Activated CD8-positive, alpha-beta memory T cell treated with anti-CD3 and anti-CD28 coated beads for 36 hours (primary cell): Measurements from ENCODE around the gene HNRNPCL1. TPM values are rescaled to one million over a fixed set of nuclear protein-coding genes. Genes with fewer than 3 reads are reported as not detected.
"Not testable (repeated sequence)": the region's sequence is repeated elsewhere in the genome, so short reads cannot be mapped to it uniquely, and the experiment has no call there.

Experiments
- CTCF ChIA-PET: fragments of 350-600 bp; sonication (Branson Sonifier 250); formaldehyde crosslinking; loops from one replicate; lab custom pipeline; 2021; ENCODE audit warnings: antibody characterized with exemption; lab: Charles Lee
- POLR2A ChIA-PET: fragments of 350-600 bp; sonication (Branson Sonifier 250); formaldehyde crosslinking; loops from one replicate; lab custom pipeline; 2021; ENCODE audit warnings: antibody characterized with exemption; lab: Charles Lee
- total RNA-seq, 2 experiments: library from RNA; stranded (reverse); gene quantifications; one replicate each; pipeline ENCODE4 v1.2.3, GENCODE V29; 2021

The HNRNPCL1 gene
- not detected for total RNA-seq

DNA sequence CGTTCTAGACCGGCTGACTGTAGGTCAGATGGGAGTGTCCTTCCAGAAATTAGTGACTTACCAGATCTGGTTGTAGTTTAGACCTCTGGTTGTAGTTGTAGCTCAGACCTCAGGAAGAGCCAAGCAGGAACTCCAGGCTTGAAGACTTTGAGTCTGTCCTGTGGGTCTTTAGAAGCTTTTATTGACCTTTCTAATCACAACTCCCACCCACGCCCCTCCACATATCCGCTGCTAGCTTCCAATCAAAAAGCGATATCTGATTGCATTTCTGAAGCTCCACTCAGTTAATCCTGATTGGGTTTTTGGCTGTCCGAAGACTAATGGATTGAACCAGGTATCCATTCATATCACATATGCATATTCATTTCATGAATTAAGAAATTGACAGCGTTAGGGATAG lies at the start of gene HNRNPCL1:
Gene HNRNPCL1, minus strand, starts transcription at position 101 of the 400 bp plus-strand sequence. CDS start 431 bp downstream, outside the sequence.
- CTCF ChIA-PET, result not testable (repeated sequence)

DNA sequence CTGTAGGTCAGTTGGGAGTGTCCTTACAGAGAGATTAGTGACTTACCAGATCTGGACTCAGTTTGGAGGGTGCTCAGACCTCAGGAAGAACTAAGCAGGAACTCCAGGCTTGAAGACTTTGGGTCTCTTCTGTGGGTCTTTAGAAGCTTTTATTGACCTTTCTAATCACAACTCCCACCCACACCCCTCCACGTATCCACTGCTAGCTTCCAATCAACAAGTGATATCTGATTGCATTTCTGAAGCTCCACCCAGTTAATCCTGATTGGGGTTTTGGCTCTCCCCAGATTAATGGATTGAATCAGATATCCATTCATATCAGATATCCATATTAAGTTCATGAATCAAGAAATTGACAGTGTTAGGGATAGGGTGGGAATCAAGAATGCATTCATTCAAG lies 49.6 kb upstream of the HNRNPCL1 start, which contains the start of gene PRAMEF10:
Gene PRAMEF10, minus strand, starts transcription at position 101 of the 400 bp plus-strand sequence. CDS start 2,423 bp downstream, outside the sequence.
- CTCF ChIA-PET, POLR2A ChIA-PET: not testable (repeated sequence)

More for the DNA sequence above, at the start of gene HNRNPCL1:
- POLR2A ChIA-PET, result not testable (repeated sequence)

DNA sequence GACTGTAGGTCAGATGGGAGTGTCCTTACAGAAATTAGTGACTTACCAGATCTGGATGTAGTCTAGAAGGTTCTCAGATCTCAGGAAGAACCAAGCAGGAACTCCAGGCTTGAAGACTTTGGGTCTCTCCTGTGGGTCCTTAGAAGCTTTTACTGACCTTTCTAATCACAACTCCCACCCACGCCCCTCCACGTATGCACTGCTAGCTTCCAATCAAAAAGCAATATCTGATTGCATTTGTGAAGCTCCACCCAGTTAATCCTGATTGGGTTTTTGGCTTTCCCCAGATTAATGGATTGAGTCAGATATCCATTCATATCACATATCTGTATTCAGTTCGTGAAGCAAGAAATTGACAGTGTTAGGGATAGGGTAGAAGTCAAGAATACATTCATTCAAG lies 37.6 kb upstream of the HNRNPCL1 start, which contains the start of gene PRAMEF4:
Gene PRAMEF4, minus strand, starts transcription at position 101 of the 400 bp plus-strand sequence. CDS start 2,807 bp downstream, outside the sequence.
- CTCF ChIA-PET, POLR2A ChIA-PET: not testable (repeated sequence)

GRCh38 chr1:12878453-12878852 lies 29.9 kb upstream of the HNRNPCL1 start:
- POLR2A ChIA-PET, CTCF ChIA-PET: not testable (repeated sequence)

DNA sequence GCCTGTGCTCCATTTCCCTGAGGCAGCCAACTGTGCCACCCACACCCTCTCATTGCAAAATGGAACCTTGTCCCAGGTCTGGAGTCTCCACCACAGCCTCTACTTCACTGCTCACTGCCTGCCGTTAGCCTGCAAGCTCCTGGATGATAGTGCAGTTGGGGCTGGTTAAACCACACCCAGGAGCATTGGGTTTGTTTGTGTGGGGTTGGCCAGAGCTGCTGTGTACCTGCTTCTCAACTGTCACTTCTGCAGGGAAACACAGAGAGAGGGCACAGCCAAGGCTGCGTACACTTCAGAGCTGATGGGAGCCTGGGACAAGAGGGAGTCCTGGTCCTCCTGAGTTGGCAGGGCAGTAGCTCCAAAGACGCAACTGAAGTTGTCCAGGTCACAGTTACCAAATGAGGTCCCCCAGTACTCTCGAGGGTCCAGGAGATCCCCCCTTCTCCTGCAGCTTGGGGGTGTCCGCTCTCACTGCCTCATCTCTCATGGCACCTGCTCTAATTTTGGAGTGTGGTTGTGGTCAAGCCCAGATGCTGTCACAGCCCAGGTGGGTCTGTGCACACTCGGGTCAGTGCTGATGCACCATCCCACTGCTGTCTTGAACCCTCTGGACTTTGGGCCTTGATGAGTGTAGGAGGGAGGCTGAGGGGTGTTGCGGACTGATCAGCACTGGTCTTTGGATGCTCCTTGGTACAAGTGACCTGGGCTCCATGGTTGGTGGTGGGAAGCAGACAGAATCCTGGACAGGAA lies 14.8 kb upstream of the HNRNPCL1 start:
- CTCF ChIA-PET, result not testable (repeated sequence)

GRCh38 chr1:12856786-12857185 lies 8.3 kb upstream of the HNRNPCL1 start, which contains the start of gene PRAMEF2:
Gene PRAMEF2, plus strand, starts transcription at chr1:12857086. Its CDS starts 1,924 bp downstream, at chr1:12859010.
- POLR2A ChIA-PET, CTCF ChIA-PET: not testable (repeated sequence)

More for the DNA sequence above, 14.8 kb upstream of the HNRNPCL1 start:
- POLR2A ChIA-PET, result not testable (repeated sequence)

DNA sequence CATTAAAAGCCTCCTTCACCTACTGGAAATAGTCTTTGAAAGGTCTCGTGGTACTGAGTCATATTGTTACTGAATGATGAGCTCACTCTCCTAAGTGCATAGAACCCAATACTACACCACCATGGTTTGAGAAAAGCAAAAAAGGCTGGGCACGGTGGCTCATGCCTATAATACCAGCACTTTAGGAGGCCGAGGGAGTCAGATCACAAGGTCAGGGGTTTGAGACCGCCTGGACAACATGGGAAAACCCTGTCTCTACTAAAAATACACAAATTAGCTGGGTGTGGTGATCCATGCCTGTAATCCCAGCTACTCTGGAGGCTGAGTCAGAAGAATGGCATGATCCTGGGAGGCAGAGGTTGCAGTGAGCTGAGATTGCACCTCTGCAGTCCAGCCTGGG lies 3.3 kb upstream of the HNRNPCL1 start:
- ChIA-PET POLR2A (no interaction called here), CTCF (no interaction called here)

- CTCF ChIA-PET, POLR2A ChIA-PET: not testable (repeated sequence)
Measured at GRCh38 chr1:12833251-12833650, 15.3 kb downstream of the HNRNPCL1 start.

- CTCF ChIA-PET, POLR2A ChIA-PET: not testable (repeated sequence)
Measured at GRCh38 chr1:12831310-12831709, 17.2 kb downstream of the HNRNPCL1 start, which contains the start of gene PRAMEF11. Gene PRAMEF11, minus strand, starts transcription at chr1:12831410. Its CDS starts 2,621 bp downstream, at chr1:12828789.

GRCh38 chr1:12819061-12819460 lies 29.5 kb downstream of the HNRNPCL1 start:
- CTCF ChIA-PET, POLR2A ChIA-PET: not testable (repeated sequence)

GRCh38 chr1:12811409-12811784 lies 37.1 kb downstream of the HNRNPCL1 start:
- CTCF ChIA-PET, result no interaction called here
- POLR2A ChIA-PET, result interaction anchor here (0.6 kb wide), 1 partner anchor 93 kb away, joined by 10 read pairs; no protein-coding TSS in a partner anchor

- POLR2A ChIA-PET, result interaction anchor here (0.6 kb wide), 1 partner anchor 92 kb away, joined by 10 read pairs; no protein-coding TSS in a partner anchor
- CTCF ChIA-PET, result no interaction called here
Measured at GRCh38 chr1:12810691-12811408, 37.7 kb downstream of the HNRNPCL1 start.

DNA sequence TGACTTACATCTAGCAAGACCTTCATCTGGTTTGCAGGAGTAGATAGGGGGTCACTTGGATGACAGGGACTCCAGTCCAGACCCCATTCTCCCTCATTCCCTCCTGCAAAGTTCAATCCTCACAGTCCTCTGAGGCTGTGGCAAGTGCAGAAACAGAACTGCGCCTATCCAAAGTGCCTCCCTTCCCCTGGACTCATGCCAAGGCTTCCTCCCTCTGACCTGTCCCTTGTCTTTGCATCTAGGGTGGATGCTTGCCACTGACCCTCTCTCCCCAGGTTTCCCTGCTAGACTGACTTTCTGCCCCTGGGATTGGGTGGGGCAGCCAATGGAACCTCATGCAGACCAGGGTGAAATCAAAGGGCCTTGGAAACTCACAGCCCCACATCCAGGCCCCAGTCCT lies 38.6 kb downstream of the HNRNPCL1 start:
- POLR2A ChIA-PET, result no interaction called here
- CTCF ChIA-PET, result no interaction called here

- CTCF ChIA-PET, result no interaction called here
- POLR2A ChIA-PET, result no interaction called here
Measured at GRCh38 chr1:12799730-12800129, 48.8 kb downstream of the HNRNPCL1 start.

DNA sequence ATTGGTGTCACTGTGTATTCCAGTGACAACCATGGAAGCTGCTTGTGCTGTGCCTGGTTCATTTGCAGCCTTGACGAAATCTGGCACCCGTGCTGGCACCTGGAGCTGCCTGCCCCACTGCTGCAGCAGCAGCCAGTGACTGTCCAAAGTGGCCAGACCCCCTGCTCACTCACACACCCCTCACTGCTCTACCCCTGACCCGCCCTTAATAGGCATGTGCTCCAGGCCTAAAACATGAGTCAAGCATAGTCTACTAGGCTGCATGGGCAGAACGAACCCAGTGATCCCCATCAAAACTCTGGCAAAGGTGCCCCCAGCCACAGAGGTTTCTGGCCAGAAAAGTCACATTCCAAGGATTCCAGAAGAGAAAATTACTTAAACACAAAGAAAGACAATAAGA lies 49.6 kb downstream of the HNRNPCL1 start:
- ChIA-PET CTCF (no interaction called here), POLR2A (no interaction called here)

Other genes starting within 250 kb of the HNRNPCL1 start
- 100 to 1,000 TPM; 134 to 136 TPM for gene DHRS3, start 230.5 kb downstream of the HNRNPCL1 start, total RNA-seq
- gene AADACL4, start 204.6 kb downstream of the HNRNPCL1 start, total RNA-seq, result not detected
- not detected for gene AADACL3, start 132.6 kb downstream of the HNRNPCL1 start, total RNA-seq
- not detected for gene CFAP107, start 102.5 kb downstream of the HNRNPCL1 start, total RNA-seq
- gene PRAMEF12, start 75.0 kb downstream of the HNRNPCL1 start, total RNA-seq, result not detected
- not detected for gene PRAMEF1, start 57.3 kb downstream of the HNRNPCL1 start, total RNA-seq
- gene PRAMEF11, start 17.3 kb downstream of the HNRNPCL1 start, total RNA-seq, result not detected
- gene PRAMEF2, start 8.4 kb upstream of the HNRNPCL1 start, total RNA-seq, result not detected
- not detected for gene PRAMEF4, start 37.5 kb upstream of the HNRNPCL1 start, total RNA-seq
- not detected for gene PRAMEF10, start 49.5 kb upstream of the HNRNPCL1 start, total RNA-seq
- not detected for gene PRAMEF7, start 67.9 kb upstream of the HNRNPCL1 start, total RNA-seq
- not detected for gene PRAMEF6, start 98.9 kb upstream of the HNRNPCL1 start, total RNA-seq
- gene PRAMEF27, start 207.9 kb upstream of the HNRNPCL1 start, total RNA-seq, result not detected
- gene HNRNPCL3, start 212.0 kb upstream of the HNRNPCL1 start, total RNA-seq, result not detected
- gene PRAMEF25, start 222.1 kb upstream of the HNRNPCL1 start, total RNA-seq, result not detected